ENCODE results near the gene DPH5.

GRCh38 chr1:101000131-101000873 lies 25.3 kb downstream of the DPH5 start:
- TF ChIP-seq CTCF (IDR thresholded peaks at IDR 0.05): no peak
- TF ChIP-seq POLR2A (IDR thresholded peaks at IDR 0.05): no peak
- no peak for TF ChIP-seq POLR2AphosphoS5 (IDR thresholded peaks at IDR 0.05)
- TF ChIP-seq EP300 (IDR thresholded peaks at IDR 0.05): no peak
